ENCODE results near the gene UPF1. TPM values are rescaled to one million over a fixed set of nuclear protein-coding genes. Genes with fewer than 3 reads are reported as not detected.

UPF1 gene
- total and polyA plus RNA-seq, 2 experiments from 2014 or later = 36.4 to 121 TPM

DNA sequence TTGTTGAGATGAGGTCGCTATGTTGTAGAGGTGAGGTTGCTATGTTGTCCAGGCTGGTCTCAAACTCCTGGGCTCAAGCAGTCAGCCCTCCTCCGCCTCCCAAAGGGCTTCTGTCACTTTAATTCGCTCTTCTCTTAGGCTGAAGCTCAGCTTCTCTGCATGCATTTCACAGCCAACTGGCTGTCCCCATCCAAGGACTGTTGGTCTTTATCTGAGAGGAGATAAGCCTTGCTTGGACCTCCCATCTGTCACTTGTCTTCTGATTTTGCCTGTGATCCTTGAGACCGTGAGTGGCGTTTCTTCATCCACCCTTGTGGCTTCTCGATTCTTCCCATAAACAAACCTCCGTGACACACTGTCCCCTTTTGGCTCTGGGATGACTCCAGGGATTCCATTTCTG, 39.8 kb downstream of the UPF1 start:
- no peak for DNase-seq (ENCODE audit: low read depth in 1 of 2, low spot score in 1 of 2)
- H3K4me3 ChIP-seq = no peak overlapping the region

GRCh38 chr19:18875726-18876125, 44.0 kb downstream of the UPF1 start:
- H3K9me3 ChIP-seq (ENCODE audit: low read depth) = no peaks in the 10 kb centered on the region

More for the DNA sequence above, 39.8 kb downstream of the UPF1 start:
- no peak overlapping the region for H3K27ac ChIP-seq
- H3K36me3 ChIP-seq = peaks cover 5% of the 10 kb centered on the region
- TF ChIP-seq, protein P1, sequence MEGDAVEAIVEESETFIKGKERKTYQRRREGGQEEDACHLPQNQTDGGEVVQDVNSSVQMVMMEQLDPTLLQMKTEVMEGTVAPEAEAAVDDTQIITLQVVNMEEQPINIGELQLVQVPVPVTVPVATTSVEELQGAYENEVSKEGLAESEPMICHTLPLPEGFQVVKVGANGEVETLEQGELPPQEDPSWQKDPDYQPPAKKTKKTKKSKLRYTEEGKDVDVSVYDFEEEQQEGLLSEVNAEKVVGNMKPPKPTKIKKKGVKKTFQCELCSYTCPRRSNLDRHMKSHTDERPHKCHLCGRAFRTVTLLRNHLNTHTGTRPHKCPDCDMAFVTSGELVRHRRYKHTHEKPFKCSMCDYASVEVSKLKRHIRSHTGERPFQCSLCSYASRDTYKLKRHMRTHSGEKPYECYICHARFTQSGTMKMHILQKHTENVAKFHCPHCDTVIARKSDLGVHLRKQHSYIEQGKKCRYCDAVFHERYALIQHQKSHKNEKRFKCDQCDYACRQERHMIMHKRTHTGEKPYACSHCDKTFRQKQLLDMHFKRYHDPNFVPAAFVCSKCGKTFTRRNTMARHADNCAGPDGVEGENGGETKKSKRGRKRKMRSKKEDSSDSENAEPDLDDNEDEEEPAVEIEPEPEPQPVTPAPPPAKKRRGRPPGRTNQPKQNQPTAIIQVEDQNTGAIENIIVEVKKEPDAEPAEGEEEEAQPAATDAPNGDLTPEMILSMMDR (IDR thresholded peaks at IDR 0.05; ENCODE audit: low read depth, low read length) = no peak
- H3K27me3 ChIP-seq = no peaks in the 10 kb centered on the region
- H3K4me1 ChIP-seq (ENCODE audit: low read depth) = peaks cover 5% of the 10 kb centered on the region
- H3K9me3 ChIP-seq (ENCODE audit: low read depth) = no peaks in the 10 kb centered on the region

GRCh38 chr19:18876865-18877264, 45.1 kb downstream of the UPF1 start:
- no peak overlapping the region for H3K4me3 ChIP-seq
- H3K27ac ChIP-seq = no peak overlapping the region
- H3K27me3 ChIP-seq = no peaks in the 10 kb centered on the region
- H3K4me1 ChIP-seq (ENCODE audit: low read depth) = no peaks in the 10 kb centered on the region
- H3K9me3 ChIP-seq (ENCODE audit: low read depth) = no peaks in the 10 kb centered on the region
- H3K36me3 ChIP-seq = peaks cover 16% of the 10 kb centered on the region
- TF ChIP-seq, protein P1 (IDR thresholded peaks at IDR 0.05; ENCODE audit: low read depth, low read length) = no peak
- DNase-seq (ENCODE audit: low read depth in 1 of 2, low spot score in 1 of 2) = no peak

More at GRCh38 chr19:18875726-18876125, 44.0 kb downstream of the UPF1 start:
- Histone ChIP-seq H3K36me3 (peaks cover 12% of the 10 kb centered on the region), H3K4me1 (ENCODE audit: low read depth) (peaks cover 3% of the 10 kb centered on the region), H3K27ac (no peak overlapping the region), H3K4me3 (no peak overlapping the region), H3K27me3 (no peaks in the 10 kb centered on the region)
- DNase-seq (ENCODE audit: low read depth in 1 of 2, low spot score in 1 of 2) = no peak
- TF ChIP-seq, protein P1 (IDR thresholded peaks at IDR 0.05; ENCODE audit: low read depth, low read length) = no peak

DNA sequence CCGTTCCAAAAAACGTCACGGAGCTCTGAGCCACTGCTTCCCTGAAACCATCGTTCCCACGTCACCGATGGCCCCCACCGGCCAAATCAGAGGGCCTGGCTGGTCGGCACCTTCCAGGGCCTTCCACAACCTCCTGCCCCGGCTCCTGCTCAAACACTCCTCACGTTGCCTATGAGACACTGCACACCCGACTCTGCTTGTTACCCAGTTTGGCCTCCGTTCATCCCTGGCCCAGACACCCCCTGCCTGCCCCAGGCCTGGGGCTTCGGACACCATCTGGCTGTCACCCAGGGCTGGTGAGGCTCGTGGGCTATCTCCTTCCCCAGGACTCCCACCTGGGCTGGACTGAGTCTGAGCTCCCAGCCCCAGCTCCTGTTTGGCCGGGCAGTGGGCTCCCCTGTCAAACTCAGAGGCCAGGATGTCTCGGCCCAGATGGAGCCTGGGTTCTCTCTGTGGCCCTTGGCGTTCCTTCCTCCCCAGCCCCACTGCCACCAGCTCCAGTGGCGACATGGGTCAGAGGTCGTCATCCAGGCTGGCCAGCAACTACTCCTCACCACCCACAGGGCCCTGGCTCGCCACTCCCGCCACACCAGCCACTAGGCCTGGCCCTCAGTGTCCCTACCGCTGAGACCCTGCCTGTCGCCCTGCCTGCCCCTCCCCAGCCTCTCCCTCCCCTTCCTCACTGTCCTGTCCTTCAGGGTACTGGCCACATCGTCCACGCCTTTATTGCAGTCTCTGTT, 46.5 kb downstream of the UPF1 start:
- Histone ChIP-seq H3K36me3 (peaks cover 27% of the 10 kb centered on the region), H3K9me3 (ENCODE audit: low read depth) (no peaks in the 10 kb centered on the region), H3K27me3 (no peaks in the 10 kb centered on the region), H3K4me3 (no peak overlapping the region), H3K4me1 (ENCODE audit: low read depth) (no peaks in the 10 kb centered on the region), H3K27ac (no peak overlapping the region)
- DNase-seq (ENCODE audit: low read depth in 1 of 2, low spot score in 1 of 2) = no peak
- TF ChIP-seq, protein P1 (IDR thresholded peaks at IDR 0.05; ENCODE audit: low read depth, low read length) = no peak

DNA sequence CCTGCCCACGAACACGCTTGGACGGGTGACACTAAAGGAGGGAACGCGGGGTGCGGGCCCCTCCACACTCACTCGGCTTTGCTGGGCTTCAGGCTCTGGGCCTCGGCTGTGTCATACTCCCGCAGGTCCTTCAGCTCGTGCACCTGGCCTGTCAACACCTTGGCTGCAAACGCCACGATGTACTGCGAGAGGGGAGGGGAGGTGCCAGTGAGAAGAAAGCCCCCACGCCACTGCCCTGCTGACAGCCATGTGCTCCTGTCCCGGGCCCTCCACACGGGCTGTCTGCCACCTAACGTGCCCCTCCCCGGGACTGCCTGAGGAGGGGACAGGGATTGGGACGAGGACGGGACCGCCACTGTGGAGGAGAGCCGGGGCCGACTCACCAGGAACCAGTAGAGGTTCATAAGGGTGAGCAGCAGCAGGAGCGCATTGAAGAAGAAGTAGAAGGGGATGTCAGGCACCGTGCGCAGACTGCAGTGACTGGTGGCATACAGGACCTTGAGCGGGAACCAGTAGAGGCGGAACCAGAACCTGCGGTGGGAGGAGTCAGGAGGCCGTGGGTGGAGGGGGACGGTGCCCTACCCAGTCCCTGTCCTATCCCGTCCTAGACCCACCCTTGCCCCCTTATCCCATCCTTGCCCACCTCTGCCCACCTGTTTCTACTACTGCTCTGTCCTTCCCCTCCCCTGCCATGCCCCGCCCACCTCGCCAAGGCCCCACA, 47.3 kb downstream of the UPF1 start:
- Histone ChIP-seq H3K9me3 (ENCODE audit: low read depth) (no peaks in the 10 kb centered on the region), H3K27me3 (no peaks in the 10 kb centered on the region), H3K36me3 (peaks cover 32% of the 10 kb centered on the region), H3K27ac (no peak overlapping the region), H3K4me1 (ENCODE audit: low read depth) (no peaks in the 10 kb centered on the region), H3K4me3 (no peak overlapping the region)
- TF ChIP-seq, protein P1 (IDR thresholded peaks at IDR 0.05; ENCODE audit: low read depth, low read length) = no peak
- no peak for DNase-seq (ENCODE audit: low read depth in 1 of 2, low spot score in 1 of 2)

Measured in cardiac muscle cell (in vitro differentiated cells and primary cell).